ENCODE data around the gene POMC. TPM values are rescaled to one million over a fixed set of nuclear protein-coding genes. Genes with fewer than 3 reads are reported as not detected.

POMC gene
- total RNA-seq, 4 donors from 2014 or later = not detected

DNA sequence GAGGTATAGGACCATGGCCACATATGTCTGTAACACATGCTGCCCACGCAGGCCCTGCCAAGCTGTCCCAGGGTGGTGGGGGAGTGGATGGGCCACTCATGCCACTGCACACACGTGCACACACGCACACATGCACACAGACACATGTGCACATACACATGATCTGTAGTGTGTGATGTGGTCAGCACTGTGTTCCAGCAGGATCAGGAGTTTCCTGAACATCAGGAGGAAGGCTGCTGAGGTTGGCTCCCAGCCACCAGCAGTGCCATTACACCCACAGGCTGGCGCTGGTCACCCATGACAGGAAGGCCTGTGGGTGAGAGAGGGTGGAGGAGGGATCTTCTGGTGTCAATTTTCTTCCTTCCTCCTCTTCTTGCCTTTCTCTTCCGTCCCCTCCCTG lies 44.7 kb downstream of the POMC start:
- H3K9me3 ChIP-seq = no peaks in the 10 kb centered on the region
- no peak for DNase-seq
- H3K4me3 ChIP-seq = no peak overlapping the region
- TF ChIP-seq POLR2A (IDR thresholded peaks at IDR 0.05) = no peak
- TF ChIP-seq, protein P1, sequence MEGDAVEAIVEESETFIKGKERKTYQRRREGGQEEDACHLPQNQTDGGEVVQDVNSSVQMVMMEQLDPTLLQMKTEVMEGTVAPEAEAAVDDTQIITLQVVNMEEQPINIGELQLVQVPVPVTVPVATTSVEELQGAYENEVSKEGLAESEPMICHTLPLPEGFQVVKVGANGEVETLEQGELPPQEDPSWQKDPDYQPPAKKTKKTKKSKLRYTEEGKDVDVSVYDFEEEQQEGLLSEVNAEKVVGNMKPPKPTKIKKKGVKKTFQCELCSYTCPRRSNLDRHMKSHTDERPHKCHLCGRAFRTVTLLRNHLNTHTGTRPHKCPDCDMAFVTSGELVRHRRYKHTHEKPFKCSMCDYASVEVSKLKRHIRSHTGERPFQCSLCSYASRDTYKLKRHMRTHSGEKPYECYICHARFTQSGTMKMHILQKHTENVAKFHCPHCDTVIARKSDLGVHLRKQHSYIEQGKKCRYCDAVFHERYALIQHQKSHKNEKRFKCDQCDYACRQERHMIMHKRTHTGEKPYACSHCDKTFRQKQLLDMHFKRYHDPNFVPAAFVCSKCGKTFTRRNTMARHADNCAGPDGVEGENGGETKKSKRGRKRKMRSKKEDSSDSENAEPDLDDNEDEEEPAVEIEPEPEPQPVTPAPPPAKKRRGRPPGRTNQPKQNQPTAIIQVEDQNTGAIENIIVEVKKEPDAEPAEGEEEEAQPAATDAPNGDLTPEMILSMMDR (IDR thresholded peaks at IDR 0.05) = no peak
- no peaks in the 10 kb centered on the region for H3K4me1 ChIP-seq
- H3K36me3 ChIP-seq = no peaks in the 10 kb centered on the region
- no peak overlapping the region for H3K27ac ChIP-seq
- H3K27me3 ChIP-seq = no peaks in the 10 kb centered on the region

DNA sequence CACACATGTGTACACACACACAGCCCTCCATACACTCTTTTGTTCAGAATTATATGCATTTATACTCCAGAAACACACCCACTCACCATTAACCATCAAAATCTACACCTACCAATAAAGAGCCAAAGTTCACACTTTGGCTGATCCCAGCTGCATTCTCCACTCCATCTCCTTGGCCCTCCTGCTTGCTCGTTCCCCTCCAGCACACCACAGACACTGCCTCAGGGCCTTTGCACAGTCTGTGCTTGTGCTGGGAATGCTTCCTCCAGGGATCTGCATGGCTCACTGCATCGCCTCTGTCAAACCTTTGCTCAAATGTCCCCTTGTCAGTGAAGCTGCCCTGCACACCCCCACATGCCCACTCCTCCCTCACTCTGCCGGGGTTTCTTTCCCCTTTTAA lies 46.0 kb downstream of the POMC start:
- Histone ChIP-seq H3K9me3 (no peaks in the 10 kb centered on the region), H3K27ac (no peak overlapping the region), H3K4me3 (no peak overlapping the region), H3K27me3 (no peaks in the 10 kb centered on the region), H3K4me1 (no peaks in the 10 kb centered on the region), H3K36me3 (no peaks in the 10 kb centered on the region)
- DNase-seq = no peak
- no peak for TF ChIP-seq POLR2A (IDR thresholded peaks at IDR 0.05)
- TF ChIP-seq, protein P1 (IDR thresholded peaks at IDR 0.05) = no peak

DNA sequence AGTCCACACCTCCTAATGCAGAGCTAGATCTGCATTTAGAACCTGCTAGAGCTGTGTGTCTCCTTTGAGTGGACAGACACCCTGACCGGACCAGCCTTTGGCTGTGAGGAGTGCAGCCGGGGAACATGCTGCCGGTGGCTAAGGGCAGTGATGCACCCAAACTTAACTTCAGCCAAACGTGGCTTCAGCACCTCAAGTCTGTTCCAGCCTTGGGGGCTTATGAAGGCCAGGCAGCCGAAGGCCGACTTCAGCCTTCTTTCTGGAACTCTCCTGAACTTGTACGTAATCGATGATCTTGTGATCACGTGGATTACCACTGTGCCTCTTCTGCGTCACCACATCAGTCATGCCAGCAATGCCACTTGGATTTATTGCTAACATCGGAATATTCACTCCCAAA lies 49.1 kb downstream of the POMC start:
- no peaks in the 10 kb centered on the region for H3K4me1 ChIP-seq
- no peaks in the 10 kb centered on the region for H3K36me3 ChIP-seq
- H3K4me3 ChIP-seq = no peak overlapping the region
- no peak for TF ChIP-seq POLR2A (IDR thresholded peaks at IDR 0.05)
- TF ChIP-seq, protein P1 (IDR thresholded peaks at IDR 0.05) = no peak
- H3K27ac ChIP-seq = no peak overlapping the region
- H3K9me3 ChIP-seq = no peaks in the 10 kb centered on the region
- DNase-seq = no peak
- H3K27me3 ChIP-seq = no peaks in the 10 kb centered on the region

DNA sequence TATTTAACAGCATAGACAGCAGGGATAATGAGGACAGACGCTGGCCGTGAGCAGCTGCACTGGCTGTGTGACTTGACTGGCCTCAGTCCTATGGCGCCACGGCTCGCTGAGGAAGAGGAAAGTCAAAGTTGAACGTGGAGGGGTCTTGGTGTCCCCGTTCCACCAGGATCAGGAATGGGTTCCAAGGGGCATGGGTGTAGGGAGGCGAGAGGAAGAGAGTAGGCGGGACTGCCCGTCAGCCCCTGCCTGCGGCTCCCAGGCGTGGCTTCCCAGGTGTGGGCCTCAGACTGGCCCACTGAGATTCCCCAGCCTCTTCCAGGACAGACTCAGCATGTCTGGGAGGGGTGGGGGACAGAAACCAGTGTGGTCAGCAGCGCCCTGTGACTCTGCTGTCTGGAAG lies 51.4 kb downstream of the POMC start:
- Histone ChIP-seq H3K4me3 (no peak overlapping the region), H3K4me1 (no peaks in the 10 kb centered on the region), H3K9me3 (no peaks in the 10 kb centered on the region), H3K27me3 (no peaks in the 10 kb centered on the region), H3K27ac (no peak overlapping the region), H3K36me3 (no peaks in the 10 kb centered on the region)
- no peak for DNase-seq
- TF ChIP-seq, protein P1 (IDR thresholded peaks at IDR 0.05) = no peak
- no peak for TF ChIP-seq POLR2A (IDR thresholded peaks at IDR 0.05)

DNA sequence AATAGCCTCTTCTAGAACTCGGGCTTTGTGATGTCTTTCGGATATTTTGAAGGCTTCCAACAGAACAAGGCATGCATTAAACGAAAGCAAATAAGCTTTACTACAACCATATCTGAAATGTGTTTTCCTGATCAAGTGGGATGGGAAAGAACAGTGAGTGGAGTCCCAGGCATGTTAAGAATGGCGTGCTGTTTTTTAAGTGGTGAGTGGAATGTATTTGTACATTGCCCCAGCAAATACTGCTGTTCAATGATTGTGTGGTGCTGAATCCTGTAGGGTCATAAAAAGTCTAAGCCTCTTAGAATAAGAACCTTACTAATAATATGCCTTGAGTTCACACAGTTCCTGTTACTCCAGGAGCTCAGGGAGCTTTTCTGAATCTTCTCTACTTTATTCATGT lies 52.5 kb downstream of the POMC start:
- no peak for DNase-seq
- Histone ChIP-seq H3K36me3 (no peaks in the 10 kb centered on the region), H3K27me3 (no peaks in the 10 kb centered on the region), H3K4me3 (no peak overlapping the region), H3K9me3 (no peaks in the 10 kb centered on the region), H3K27ac (no peak overlapping the region), H3K4me1 (no peaks in the 10 kb centered on the region)
- TF ChIP-seq, protein P1 (IDR thresholded peaks at IDR 0.05) = no peak
- no peak for TF ChIP-seq POLR2A (IDR thresholded peaks at IDR 0.05)

DNA sequence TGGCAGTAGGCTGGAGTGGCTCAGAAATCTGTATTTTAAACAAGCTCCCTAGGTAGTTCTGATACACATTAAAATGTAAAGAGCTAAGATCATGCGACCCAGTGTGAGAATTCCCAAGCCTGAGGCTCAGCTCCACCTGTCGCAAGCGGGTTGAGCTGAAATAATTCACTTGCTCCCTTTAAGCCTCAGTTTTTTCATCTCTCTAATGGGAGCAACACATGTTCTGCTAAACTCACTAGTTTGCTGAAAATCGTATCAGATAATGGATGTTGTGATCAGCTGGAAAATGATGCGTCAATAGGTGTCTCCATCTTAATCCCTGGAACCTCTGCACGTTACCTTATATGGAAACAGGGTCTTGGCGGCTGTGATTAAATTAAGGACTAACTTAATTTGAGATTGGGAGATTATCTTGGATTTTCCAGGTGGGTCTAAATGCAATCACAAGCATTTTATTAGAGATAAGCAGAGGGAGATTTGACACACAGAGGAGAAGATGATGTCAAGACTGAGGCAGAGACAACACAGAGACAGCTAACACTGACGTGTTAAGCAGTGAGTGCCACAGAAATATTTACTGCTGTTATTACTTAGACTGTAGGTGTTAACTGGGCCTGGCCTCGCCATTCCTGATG lies 53.0 kb downstream of the POMC start:
- no peak for TF ChIP-seq POLR2A (IDR thresholded peaks at IDR 0.05)
- TF ChIP-seq, protein P1 (IDR thresholded peaks at IDR 0.05) = no peak
- no peaks in the 10 kb centered on the region for H3K27me3 ChIP-seq
- no peak for DNase-seq
- no peak overlapping the region for H3K4me3 ChIP-seq
- no peaks in the 10 kb centered on the region for H3K9me3 ChIP-seq
- H3K27ac ChIP-seq = no peak overlapping the region
- H3K36me3 ChIP-seq = no peaks in the 10 kb centered on the region
- no peaks in the 10 kb centered on the region for H3K4me1 ChIP-seq
